T1000 (cell line): ENCODE data around the gene AMACR.

Experiments used
- DNase-seq: peaks from one replicate; lab custom pipeline; 2025; ENCODE audit warnings: mixed read lengths; lab: John Stamatoyannopoulos, UW

Gene AMACR

DNA sequence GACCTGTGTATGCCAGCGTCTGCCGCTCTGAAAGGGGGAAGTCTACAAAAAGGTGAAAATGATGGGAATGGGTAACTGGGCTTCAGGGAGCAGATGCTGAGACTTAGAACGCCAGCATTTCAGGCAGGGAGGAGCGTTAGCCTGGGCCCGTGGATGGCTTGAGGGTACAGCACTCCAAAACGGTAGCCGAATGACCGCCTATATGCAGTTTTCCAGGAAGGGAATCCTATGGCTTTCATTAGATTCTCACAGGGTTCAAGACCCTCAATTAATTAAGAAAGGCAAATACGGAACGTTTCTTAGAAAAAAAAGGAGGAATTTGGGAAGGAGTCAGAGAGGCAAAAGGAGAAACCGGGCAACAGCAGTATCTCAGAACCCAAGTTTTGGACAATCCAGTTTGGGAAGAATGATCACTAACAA is 639 bp downstream of the AMACR start:
- no peak for DNase-seq

- no peak for DNase-seq
Measured at GRCh38 chr5:34005681-34006080, 2.2 kb downstream of the AMACR start.

DNA sequence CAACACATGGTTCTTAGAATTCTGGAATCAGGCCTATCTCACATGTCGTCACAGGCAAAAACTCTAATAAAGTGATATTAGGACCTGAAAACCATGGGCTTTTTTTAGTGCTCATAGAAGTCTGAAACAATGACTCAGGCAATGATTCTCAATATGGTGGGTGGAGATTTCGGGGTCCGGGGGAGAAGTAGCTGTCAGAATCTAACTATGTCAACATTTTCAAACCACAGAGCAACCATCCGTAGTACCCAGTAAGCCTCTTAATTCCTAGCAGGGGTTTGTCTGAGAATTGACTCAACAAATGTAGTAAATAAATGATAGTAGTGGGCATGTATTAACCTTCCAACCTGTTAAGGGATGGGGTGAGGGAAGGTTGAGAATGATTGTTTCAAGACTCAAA is 2.6 kb downstream of the AMACR start:
- DNase-seq, result no peak

GRCh38 chr5:34003941-34004340 is 3.9 kb downstream of the AMACR start:
- DNase-seq, result no peak

GRCh38 chr5:34002629-34003328 is 5.1 kb downstream of the AMACR start:
- no peak for DNase-seq

DNA sequence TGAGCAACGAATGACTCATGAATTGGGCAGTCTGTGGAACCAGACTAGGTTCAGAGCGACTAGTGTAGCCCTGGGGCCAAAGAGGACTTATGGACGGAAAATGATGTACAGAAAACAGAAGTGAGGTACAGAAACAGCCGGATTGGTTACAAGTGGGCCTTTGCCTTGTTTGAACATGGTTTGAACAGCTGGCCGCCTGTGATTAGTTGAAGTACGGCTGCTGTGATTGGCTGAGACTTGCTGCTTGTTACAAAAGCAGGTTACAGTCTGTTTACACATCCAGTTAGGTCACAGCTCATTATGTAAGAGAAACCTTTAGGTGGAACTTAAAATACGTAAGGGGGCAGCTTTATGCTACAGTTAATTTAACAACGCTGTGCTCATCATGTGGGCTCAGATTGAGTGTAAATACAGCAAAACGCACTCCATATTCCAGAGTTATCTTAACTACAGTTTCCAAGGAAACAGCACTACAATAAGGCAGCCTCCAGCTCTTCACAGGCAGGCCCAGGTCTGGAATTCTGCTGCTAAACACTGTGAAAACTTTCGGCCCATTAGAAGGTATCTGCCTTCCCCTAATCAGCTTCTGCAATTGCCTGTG is 6.5 kb downstream of the AMACR start:
- no peak for DNase-seq

DNA sequence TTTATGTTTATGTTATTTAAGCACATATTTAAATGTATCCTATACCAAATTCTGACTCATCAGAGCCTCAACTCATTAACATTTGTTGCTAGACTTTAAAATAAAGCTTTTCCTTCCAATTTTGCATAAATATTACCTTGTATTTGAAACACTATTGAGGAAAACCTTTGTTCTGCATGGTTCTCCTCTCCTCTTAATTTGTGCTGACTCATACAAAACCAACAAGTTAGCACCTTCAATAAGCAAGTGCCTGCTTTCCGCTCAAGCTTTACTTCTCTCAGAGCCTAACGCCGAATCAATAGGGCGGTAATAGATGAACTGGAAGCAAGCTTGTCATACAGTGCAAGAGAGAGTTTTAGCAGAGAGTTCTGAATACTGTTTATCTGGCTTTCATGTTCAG is 7.9 kb downstream of the AMACR start:
- DNase-seq, result no peak

GRCh38 chr5:33997331-33997983 is 10.4 kb downstream of the AMACR start:
- DNase-seq, result peak; percentile 34

GRCh38 chr5:33995865-33996264 is 12.0 kb downstream of the AMACR start:
- DNase-seq, result no peak

- no peak for DNase-seq
Measured at GRCh38 chr5:33994845-33995244, 13.0 kb downstream of the AMACR start.

GRCh38 chr5:33992864-33993263 is 15.0 kb downstream of the AMACR start:
- DNase-seq, result no peak

GRCh38 chr5:33985447-33985846 is 22.4 kb downstream of the AMACR start:
- no peak for DNase-seq

GRCh38 chr5:33984671-33985124 is 23.2 kb downstream of the AMACR start, which contains the start of gene SLC45A2:
Gene SLC45A2, minus strand, starts transcription at chr5:33984693. Its CDS starts 110 bp downstream, at chr5:33984583.
- DNase-seq, result no peak

DNA sequence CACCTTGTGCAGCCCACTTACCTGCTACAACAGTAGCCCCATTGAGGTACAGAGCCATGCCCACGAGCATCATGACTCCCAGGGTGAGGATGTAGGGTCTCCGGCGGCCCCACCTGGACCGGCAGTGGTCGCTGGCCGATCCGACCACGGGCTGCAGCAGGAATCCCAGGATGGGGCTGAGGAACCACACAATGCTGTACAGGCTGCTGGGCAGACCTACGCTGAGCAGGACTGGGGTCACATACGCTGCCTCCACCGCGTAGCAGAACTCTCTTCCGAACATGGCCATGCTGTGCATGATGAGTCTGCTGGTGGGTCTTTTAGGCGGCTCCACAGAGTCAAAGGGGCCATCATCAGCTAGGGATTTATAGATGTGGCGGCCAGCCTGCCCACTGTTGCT is 23.7 kb downstream of the AMACR start:
- no peak for DNase-seq

GRCh38 chr5:33981408-33982162 is 26.3 kb downstream of the AMACR start:
- DNase-seq, result no peak

- no peak for DNase-seq
Measured at GRCh38 chr5:33980030-33980429, 27.8 kb downstream of the AMACR start.

DNA sequence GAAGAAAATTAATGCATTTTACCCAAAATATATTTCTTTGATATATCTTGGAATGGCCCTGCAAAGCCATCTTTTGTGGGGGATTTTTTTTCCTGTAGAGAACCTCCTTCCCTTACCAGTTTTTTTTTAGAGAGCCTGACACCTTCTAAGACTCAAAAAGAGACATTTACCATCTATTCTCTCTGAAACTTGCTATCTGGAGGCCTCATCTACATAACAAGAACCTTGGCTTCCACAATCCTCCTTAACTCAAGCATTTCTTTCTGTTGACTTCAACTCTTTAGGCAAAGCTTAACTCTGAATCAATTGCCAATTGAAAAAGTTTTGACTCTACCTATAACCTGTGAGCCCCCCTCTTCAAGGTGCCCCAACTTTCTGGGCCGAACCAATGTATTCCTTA is 29.5 kb downstream of the AMACR start:
- no peak for DNase-seq

DNA sequence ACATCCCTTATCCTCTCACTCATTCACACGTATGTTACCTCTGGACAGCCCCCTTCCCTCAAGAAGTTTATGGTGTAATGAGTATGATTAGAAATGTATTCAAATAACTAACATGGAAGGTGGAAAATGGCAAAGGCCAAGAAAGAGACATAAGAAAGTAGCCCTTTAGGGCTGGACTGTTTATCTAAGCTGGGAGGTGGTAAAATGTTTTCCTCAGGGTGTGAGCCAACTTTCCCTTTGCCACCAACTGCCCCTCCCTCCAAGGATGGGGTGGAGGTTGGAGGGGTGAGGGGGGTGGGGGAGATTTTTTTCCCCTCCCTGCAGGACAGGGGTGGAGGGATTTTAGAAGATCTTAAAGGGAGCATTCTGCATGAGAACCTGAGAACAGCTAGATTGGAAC is 31.5 kb downstream of the AMACR start:
- no peak for DNase-seq

DNA sequence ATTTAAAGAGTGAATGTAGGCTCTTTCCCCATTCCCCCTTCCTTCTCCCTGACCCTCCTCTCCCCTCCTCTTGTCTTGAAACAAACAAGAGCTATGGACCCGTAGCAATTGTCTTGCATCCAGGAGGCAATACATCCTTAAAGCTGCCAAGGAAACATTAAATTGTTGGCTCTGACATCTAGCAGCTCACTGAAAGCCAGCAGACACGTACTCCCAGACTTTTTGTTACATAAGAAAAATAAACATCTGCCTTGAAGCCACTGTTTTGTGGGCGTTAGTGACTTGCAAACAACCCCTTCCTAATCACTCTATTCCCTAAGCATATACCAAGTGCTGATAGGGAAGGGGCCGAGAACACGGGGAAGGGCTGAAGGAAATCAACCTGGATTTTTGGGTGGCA is 32.0 kb downstream of the AMACR start:
- DNase-seq, result no peak

GRCh38 chr5:33973271-33973670 is 34.6 kb downstream of the AMACR start:
- no peak for DNase-seq

DNA sequence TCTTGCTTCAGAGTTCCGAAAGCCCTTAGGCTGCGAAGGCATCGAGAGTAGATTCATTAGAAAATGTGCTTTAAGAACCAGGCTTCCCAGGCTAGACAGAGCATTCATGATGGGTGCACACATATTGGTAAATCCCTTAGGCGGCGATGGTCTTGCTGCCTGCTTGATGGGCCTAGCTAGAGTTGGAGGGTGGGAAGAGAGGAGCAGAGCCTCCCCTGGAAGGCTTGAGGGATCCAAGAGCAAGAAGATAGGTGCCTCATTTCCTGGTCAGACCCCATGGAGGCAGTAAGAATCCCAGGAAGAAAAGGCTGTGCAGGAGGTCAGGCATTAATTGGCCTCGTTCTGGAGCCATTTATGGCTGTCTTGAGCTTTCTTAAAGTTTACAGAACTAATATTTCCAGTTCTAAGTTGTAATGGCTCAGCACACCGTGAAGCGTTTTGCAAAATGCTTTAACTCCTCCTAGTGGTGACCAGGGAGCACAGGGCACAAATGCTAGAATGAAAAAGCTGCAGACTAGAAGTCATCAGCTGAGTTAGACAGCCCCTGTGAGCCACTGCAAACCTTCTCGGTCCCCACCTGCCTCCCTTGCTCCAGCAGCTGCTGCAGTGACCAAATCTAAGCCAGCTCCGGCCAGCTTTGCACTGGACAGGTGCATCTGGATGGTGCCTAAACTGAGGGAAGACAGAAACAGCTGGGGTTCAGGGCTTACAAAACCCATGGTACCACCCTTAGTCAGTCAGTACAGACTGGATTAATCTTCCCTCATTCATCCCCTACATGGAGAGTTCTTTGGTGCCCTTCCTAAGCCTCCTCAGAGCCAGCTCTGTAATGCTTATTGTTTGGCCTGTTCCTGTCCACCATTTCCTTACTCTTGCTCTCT is 38.0 kb downstream of the AMACR start:
- peak; percentile 3 for DNase-seq
